ENCODE measurements around the gene GEMIN7. TPM values are rescaled to one million over a fixed set of nuclear protein-coding genes. Genes with fewer than 3 reads are reported as not detected.

The GEMIN7 gene, protein sequence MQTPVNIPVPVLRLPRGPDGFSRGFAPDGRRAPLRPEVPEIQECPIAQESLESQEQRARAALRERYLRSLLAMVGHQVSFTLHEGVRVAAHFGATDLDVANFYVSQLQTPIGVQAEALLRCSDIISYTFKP
- total RNA-seq, result 10 to 100 TPM; 22.4 to 37.5 TPM

- Histone ChIP-seq H3K9me3 (no peaks in the 10 kb centered on the region), H3K4me3 (peak within 1 kb of the TSS; percentile 78), H3K4me1 (peaks cover 21% of the 10 kb centered on the region), H3K9ac (ENCODE audit: low read depth in 2 of 2, low read length in 2 of 2) (peak within 1 kb of the TSS; percentile 75 to 99), H3K36me3 (no peaks in the 10 kb centered on the region), H3K27ac (peak within 1 kb of the TSS; percentile 68), H3K27me3 (no peaks in the 10 kb centered on the region)
- TF ChIP-seq, protein P1, sequence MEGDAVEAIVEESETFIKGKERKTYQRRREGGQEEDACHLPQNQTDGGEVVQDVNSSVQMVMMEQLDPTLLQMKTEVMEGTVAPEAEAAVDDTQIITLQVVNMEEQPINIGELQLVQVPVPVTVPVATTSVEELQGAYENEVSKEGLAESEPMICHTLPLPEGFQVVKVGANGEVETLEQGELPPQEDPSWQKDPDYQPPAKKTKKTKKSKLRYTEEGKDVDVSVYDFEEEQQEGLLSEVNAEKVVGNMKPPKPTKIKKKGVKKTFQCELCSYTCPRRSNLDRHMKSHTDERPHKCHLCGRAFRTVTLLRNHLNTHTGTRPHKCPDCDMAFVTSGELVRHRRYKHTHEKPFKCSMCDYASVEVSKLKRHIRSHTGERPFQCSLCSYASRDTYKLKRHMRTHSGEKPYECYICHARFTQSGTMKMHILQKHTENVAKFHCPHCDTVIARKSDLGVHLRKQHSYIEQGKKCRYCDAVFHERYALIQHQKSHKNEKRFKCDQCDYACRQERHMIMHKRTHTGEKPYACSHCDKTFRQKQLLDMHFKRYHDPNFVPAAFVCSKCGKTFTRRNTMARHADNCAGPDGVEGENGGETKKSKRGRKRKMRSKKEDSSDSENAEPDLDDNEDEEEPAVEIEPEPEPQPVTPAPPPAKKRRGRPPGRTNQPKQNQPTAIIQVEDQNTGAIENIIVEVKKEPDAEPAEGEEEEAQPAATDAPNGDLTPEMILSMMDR (IDR thresholded peaks at IDR 0.05), result no peak
- DNase-seq, result peak; percentile 72
- intact Hi-C loops (cut with DNase I), result no loop called here
These were observed at the start of gene GEMIN7 for GRCh38 chr19:45079063-45079910. GEMIN7 (plus strand) TSS chr19:45079260; CDS start chr19:45090115, 10,855 bp downstream.

GRCh38 chr19:45030825-45031224, 48.2 kb upstream of the GEMIN7 start:
- no peaks in the 10 kb centered on the region for H3K4me1 ChIP-seq
- no peak overlapping the region for H3K9ac ChIP-seq (ENCODE audit: low read depth in 2 of 2, low read length in 2 of 2)
- intact Hi-C loops (cut with DNase I), result no loop called here
- no peaks in the 10 kb centered on the region for H3K9me3 ChIP-seq
- TF ChIP-seq, protein P1 (IDR thresholded peaks at IDR 0.05), result no peak
- no peak overlapping the region for H3K27ac ChIP-seq
- H3K27me3 ChIP-seq, result no peaks in the 10 kb centered on the region
- peaks cover 6% of the 10 kb centered on the region for H3K36me3 ChIP-seq
- H3K4me3 ChIP-seq, result no peak overlapping the region
- no peak for DNase-seq

DNA sequence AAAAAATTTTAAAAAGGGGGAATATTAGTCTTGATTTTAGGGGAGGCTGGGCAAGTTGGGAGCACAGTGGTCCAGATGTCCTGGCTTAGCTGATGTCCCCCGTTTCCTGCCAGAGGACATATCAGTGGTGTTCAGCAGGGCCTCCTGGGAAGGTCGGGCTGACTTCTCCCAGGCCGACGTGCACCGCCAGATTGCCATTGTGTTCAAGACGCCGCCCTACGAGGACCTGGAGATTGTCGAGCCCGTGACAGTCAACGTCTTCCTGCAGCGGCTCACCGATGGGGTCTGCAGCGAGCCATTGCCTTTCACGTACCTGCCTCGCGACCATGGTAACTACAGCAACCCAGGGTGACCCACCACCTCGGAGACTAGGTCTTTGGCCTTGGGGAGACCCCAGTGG, 46.6 kb upstream of the GEMIN7 start:
- DNase-seq, result no peak
- Histone ChIP-seq H3K9me3 (no peaks in the 10 kb centered on the region), H3K36me3 (peaks cover 6% of the 10 kb centered on the region), H3K9ac (ENCODE audit: low read depth in 2 of 2, low read length in 2 of 2) (no peak overlapping the region), H3K27me3 (no peaks in the 10 kb centered on the region), H3K4me1 (no peaks in the 10 kb centered on the region), H3K27ac (no peak overlapping the region), H3K4me3 (no peak overlapping the region)
- TF ChIP-seq, protein P1 (IDR thresholded peaks at IDR 0.05), result no peak
- intact Hi-C loops (cut with DNase I), result no loop called here

GRCh38 chr19:45035755-45036154, 43.3 kb upstream of the GEMIN7 start:
- TF ChIP-seq, protein P1 (IDR thresholded peaks at IDR 0.05), result no peak
- H3K36me3 ChIP-seq, result peaks cover 1% of the 10 kb centered on the region
- intact Hi-C loops (cut with DNase I), result no loop called here

DNA sequence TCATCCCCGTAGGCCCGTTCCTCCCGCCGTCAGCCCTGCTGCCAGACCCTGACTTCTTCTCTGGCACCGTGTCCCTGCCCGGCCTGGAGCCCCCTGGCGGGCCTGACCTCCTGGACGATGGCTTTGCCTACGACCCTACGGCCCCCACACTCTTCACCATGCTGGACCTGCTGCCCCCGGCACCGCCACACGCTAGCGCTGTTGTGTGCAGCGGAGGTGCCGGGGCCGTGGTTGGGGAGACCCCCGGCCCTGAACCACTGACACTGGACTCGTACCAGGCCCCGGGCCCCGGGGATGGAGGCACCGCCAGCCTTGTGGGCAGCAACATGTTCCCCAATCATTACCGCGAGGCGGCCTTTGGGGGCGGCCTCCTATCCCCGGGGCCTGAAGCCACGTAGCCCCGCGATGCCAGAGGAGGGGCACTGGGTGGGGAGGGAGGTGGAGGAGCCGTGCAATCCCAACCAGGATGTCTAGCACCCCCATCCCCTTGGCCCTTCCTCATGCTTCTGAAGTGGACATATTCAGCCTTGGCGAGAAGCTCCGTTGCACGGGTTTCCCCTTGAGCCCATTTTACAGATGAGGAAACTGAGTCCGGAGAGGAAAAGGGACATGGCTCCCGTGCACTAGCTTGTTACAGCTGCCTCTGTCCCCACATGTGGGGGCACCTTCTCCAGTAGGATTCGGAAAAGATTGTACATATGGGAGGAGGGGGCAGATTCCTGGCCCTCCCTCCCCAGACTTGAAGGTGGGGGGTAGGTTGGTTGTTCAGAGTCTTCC, 41.5 kb upstream of the GEMIN7 start:
- Histone ChIP-seq H3K4me3 (no peak overlapping the region), H3K27ac (no peak overlapping the region), H3K9ac (ENCODE audit: low read depth in 2 of 2, low read length in 2 of 2) (no peak overlapping the region), H3K4me1 (peaks cover 13% of the 10 kb centered on the region), H3K9me3 (no peaks in the 10 kb centered on the region), H3K27me3 (no peaks in the 10 kb centered on the region), H3K36me3 (peaks cover 5% of the 10 kb centered on the region)
- TF ChIP-seq, protein P1 (IDR thresholded peaks at IDR 0.05), result no peak
- intact Hi-C loops (cut with DNase I), result no loop called here
- DNase-seq, result no peak

More at GRCh38 chr19:45035755-45036154, 43.3 kb upstream of the GEMIN7 start:
- Histone ChIP-seq H3K4me1 (peaks cover 13% of the 10 kb centered on the region), H3K9ac (ENCODE audit: low read depth in 2 of 2, low read length in 2 of 2) (no peak overlapping the region), H3K4me3 (no peak overlapping the region), H3K9me3 (no peaks in the 10 kb centered on the region), H3K27me3 (no peaks in the 10 kb centered on the region), H3K27ac (no peak overlapping the region)
- no peak for DNase-seq

Measured in colonic mucosa (tissue), 4 donors.